Left colon (tissue), 2 donors: ENCODE measurements around the gene ABCB8. TPM values are rescaled to one million over a fixed set of nuclear protein-coding genes. Genes with fewer than 3 reads are reported as not detected.
A peak's percentile ranks its signal among the peaks of the same experiment; 100 is the strongest.

Experiments used
- ATAC-seq: fragments of 200-7000 bp; cut with Tn5 transposase; one replicate; pipeline ENCODE4 v1.9.1; 2020; ENCODE audit warnings: mild to moderate bottlenecking, moderate library complexity
- DNase-seq, 2 donors: peaks; one replicate each; pipeline ENCODE4 v3.0.0-alpha.2; 2020
- intact Hi-C, 2 donors: fragments of 100-400 bp; cut with DNase I in 1 of 2; cut with micrococcal nuclease in 1 of 2; formaldehyde crosslinking; loops; one replicate each; pipeline versions ENCODE4 v1.11.2 to v1.14.0; 2022; cut with DNase I, micrococcal nuclease
- long read RNA-seq: library from polyadenylated mRNA; unstranded; transcript quantifications from one replicate; pipeline ENCODE4 v2.0.0, GENCODE V29; 2021
- total RNA-seq, 2 donors: library from RNA; stranded (reverse); fragmentation: NEBNext Ultra II Directional; extraction: Animal tissue kit (Norgen Biotek cat#: 25700); gene quantifications; one replicate each; pipeline ENCODE4 v1.2.1, GENCODE V29; 2021
- donor health status: DM: no; HTN: no; CAD: no.
- donor health status: DM: yes; HTN: yes; CAD: no.

The ABCB8 gene
- total RNA-seq = 10 to 100 TPM; 25.3 to 40.0 TPM
- long read RNA-seq, full-length matches to known transcripts = 19 of 44 reads
- long read RNA-seq, partial matches to known transcripts = 19 of 44 reads
- long read RNA-seq, other reads (novel, unspliced or antisense) = 6 of 44 reads

- intact Hi-C loops = no loop called here
- DNase-seq (peak; percentile 97 to 99), ATAC-seq (peak; percentile 93)
These were observed at the start of gene ABCB8 for GRCh38 chr7:151028131-151028947. ABCB8 (plus strand) TSS chr7:151028450; CDS start chr7:151028516, 66 bp downstream.

- DNase-seq = peak; percentile 34 to 74
- intact Hi-C loops = loop anchor here (10.0 kb wide), 2 partner anchors 85 to 195 kb away; no protein-coding TSS in a partner anchor
These were observed 48.4 kb upstream of the ABCB8 start for GRCh38 chr7:150979713-150980390.

GRCh38 chr7:150980663-150981062 lies 47.6 kb upstream of the ABCB8 start:
- intact Hi-C loops = loop anchor here (10.0 kb wide), 2 partner anchors 86 to 196 kb away; no protein-coding TSS in a partner anchor
- DNase-seq (no peak), ATAC-seq (no peak)

More at GRCh38 chr7:150979713-150980390, 48.4 kb upstream of the ABCB8 start:
- ATAC-seq = peak; percentile 15

- intact Hi-C loops = loop anchor here (10.0 kb wide), 2 partner anchors 87 to 197 kb away; no protein-coding TSS in a partner anchor
- no peak for DNase-seq
- ATAC-seq = no peak
These were observed 46.6 kb upstream of the ABCB8 start for GRCh38 chr7:150981644-150982043.

- ATAC-seq (no peak), DNase-seq (no peak)
- intact Hi-C loops = loop anchor here (10.0 kb wide), 2 partner anchors 88 to 198 kb away; no protein-coding TSS in a partner anchor
These were observed 45.9 kb upstream of the ABCB8 start for GRCh38 chr7:150982351-150982750.

GRCh38 chr7:150983893-150984368 lies 44.3 kb upstream of the ABCB8 start:
- DNase-seq = peak in 1 of 2 donors; percentile 32
- ATAC-seq = peak; percentile 31
- intact Hi-C loops = loop anchor here (10.0 kb wide), 2 partner anchors 89 to 199 kb away; no protein-coding TSS in a partner anchor

GRCh38 chr7:150986099-150986512 lies 42.1 kb upstream of the ABCB8 start:
- intact Hi-C loops = loop anchor here (2.0 to 10.0 kb wide), 3 partner anchors 87 to 201 kb away; no protein-coding TSS in a partner anchor
- ATAC-seq (peak; percentile 75), DNase-seq (peak; percentile 58 to 77)

- intact Hi-C loops = loop anchor here (2.0 to 10.0 kb wide), 3 partner anchors 88 to 202 kb away; no protein-coding TSS in a partner anchor
- DNase-seq (no peak), ATAC-seq (no peak)
These were observed 41.7 kb upstream of the ABCB8 start for GRCh38 chr7:150986556-150986955.

- peak in 1 of 2 donors; percentile 64 for DNase-seq
- ATAC-seq = peak; percentile 58
- intact Hi-C loops = loop anchor here (10.0 kb wide), 2 partner anchors 94 to 204 kb away; no protein-coding TSS in a partner anchor
These were observed 39.7 kb upstream of the ABCB8 start for GRCh38 chr7:150988230-150989226.

- no peak for DNase-seq
- intact Hi-C loops = loop anchor here (10.0 kb wide), 2 partner anchors 95 to 205 kb away; no protein-coding TSS in a partner anchor
- no peak for ATAC-seq
These were observed 38.8 kb upstream of the ABCB8 start for GRCh38 chr7:150989456-150989855.

GRCh38 chr7:150990416-150991186 lies 37.6 kb upstream of the ABCB8 start, which contains the start of gene NOS3:
NOS3 (plus strand) TSS chr7:150991017; CDS start chr7:150993804, 2,787 bp downstream.
- DNase-seq = no peak
- ATAC-seq = no peak
- intact Hi-C loops = no loop called here

- intact Hi-C loops = no loop called here
- ATAC-seq = no peak
- DNase-seq = no peak
These were observed 36.1 kb upstream of the ABCB8 start for GRCh38 chr7:150992051-150992640.

- DNase-seq (no peak), ATAC-seq (peak; percentile 55)
- intact Hi-C loops = no loop called here
These were observed 35.4 kb upstream of the ABCB8 start for GRCh38 chr7:150992833-150993302.

- no peak for DNase-seq
- intact Hi-C loops = no loop called here
- no peak for ATAC-seq
These were observed 34.7 kb upstream of the ABCB8 start for GRCh38 chr7:150993511-150993910.

GRCh38 chr7:150994141-150994837 lies 34.0 kb upstream of the ABCB8 start:
- DNase-seq (no peak), ATAC-seq (peak; percentile 58)
- intact Hi-C loops = no loop called here
